A549 (cell line): Measurements from ENCODE around the gene ZNF747.

ENCODE experiments used
- CBX2 ChIP-seq: fragments of 200-600 bp; sonication (generic); IDR thresholded peaks from 2 replicates; pipeline ENCODE4 v1.6.1; 2016; ENCODE audit warnings: low read depth, mild to moderate bottlenecking, borderline replicate concordance
- CTCF ChIP-seq: fragments of >200 bp; sonication (Bioruptor Twin); formaldehyde crosslinking; IDR thresholded peaks from 3 replicates; pipeline ENCODE4 v1.5.1; 2016
- HMGXB4 ChIP-seq: fragments of 250-450 bp; sonication (Bioruptor Pico); IDR thresholded peaks from 2 replicates; pipeline ENCODE4 v1.5.0; 2021; ENCODE audit warnings: mild to moderate bottlenecking, moderate library complexity, borderline replicate concordance
- KDM1A ChIP-seq: fragments of 200-600 bp; sonication (generic); IDR thresholded peaks from 2 replicates; pipeline ENCODE4 v1.6.1; 2016; ENCODE audit warnings: low read depth, mild to moderate bottlenecking
- NPAS2 ChIP-seq: fragments of 250-450 bp; sonication (Bioruptor Pico); IDR thresholded peaks from 2 replicates; pipeline ENCODE4 v1.8.0; 2022; ENCODE audit warnings: mild to moderate bottlenecking, moderate library complexity, borderline replicate concordance
- POLR2A ChIP-seq: IDR thresholded peaks from 2 replicates; pipeline ENCODE4 v1.6.1; 2012; ENCODE audit warnings: mild to moderate bottlenecking, low read length
- RNF2 ChIP-seq: fragments of 200-600 bp; sonication (generic); IDR thresholded peaks from 2 replicates; pipeline ENCODE4 v1.6.1; 2016; ENCODE audit warnings: low read depth, mild to moderate bottlenecking, antibody characterized with exemption, moderate library complexity, borderline replicate concordance

- TF ChIP-seq RNF2 (no peak), POLR2A (no peak), CTCF (no peak), NPAS2 (CRISPR knock-in tag) (no peak), HMGXB4 (CRISPR knock-in tag) (no peak), CBX2 (no peak), KDM1A (no peak)
These were observed 32.7 kb upstream of the ZNF747 start for GRCh38 chr16:30567160-30567990.
